HG03139 (cell line): ENCODE measurements around the gene MYL7.

Source experiments
- ATAC-seq: cut with Tn5 transposase; IDR thresholded peaks from one replicate; pipeline ENCODE4 v1.9.1; 2021; ENCODE audit not compliant: unreplicated experiment

MYL7 gene

DNA sequence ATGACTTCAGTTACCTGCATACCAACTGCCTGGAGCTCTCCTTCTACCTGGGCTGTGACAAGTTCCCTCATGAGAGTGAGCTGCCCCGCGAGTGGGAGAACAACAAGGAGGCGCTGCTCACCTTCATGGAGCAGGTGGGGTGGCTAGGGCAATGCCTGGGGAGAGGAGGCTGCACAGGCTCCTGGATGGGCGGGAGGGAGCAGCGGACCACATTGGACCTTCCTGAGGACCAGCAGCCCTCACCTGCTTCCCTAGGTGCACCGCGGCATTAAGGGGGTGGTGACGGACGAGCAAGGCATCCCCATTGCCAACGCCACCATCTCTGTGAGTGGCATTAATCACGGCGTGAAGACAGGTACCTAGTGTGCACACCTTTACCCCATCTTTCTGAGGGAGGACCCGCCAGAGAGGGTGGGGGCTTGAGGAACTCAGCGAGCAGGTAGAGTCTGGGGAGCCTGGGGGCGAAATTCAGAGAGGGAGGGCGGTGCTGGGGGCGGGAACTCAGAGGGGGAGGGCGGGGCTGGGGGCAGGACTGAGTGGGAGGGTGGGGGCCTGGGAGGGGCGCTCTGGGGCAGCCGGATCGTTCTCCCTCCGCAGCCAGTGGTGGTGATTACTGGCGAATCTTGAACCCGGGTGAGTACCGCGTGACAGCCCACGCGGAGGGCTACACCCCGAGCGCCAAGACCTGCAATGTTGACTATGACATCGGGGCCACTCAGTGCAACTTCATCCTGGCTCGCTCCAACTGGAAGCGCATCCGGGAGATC, 28.0 kb downstream of the MYL7 start:
- ATAC-seq = no peak

DNA sequence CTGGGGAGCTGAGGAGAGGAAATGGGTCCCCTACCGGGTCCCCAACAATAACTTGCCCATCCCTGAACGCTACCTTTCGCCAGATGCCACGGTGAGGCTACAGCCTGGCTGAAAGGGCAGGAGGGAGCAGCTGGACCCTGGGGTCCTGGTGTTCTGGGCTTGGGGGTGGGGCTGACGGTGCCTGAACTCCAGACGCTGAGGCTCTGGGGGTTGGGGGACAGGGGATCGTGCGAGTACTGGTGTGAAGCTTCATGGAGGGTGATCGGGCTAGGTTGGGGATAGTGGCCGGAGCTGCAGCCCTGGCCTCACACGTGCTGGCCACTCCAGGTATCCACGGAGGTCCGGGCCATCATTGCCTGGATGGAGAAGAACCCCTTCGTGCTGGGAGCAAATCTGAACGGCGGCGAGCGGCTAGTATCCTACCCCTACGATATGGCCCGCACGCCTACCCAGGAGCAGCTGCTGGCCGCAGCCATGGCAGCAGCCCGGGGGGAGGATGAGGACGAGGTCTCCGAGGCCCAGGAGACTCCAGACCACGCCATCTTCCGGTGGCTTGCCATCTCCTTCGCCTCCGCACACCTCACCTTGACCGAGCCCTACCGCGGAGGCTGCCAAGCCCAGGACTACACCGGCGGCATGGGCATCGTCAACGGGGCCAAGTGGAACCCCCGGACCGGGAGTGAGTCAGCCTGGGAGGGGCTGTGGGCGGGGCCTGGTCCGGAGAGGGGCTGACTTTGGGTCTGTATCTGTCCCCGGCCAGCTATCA, 28.7 kb downstream of the MYL7 start:
- ATAC-seq = no peak

DNA sequence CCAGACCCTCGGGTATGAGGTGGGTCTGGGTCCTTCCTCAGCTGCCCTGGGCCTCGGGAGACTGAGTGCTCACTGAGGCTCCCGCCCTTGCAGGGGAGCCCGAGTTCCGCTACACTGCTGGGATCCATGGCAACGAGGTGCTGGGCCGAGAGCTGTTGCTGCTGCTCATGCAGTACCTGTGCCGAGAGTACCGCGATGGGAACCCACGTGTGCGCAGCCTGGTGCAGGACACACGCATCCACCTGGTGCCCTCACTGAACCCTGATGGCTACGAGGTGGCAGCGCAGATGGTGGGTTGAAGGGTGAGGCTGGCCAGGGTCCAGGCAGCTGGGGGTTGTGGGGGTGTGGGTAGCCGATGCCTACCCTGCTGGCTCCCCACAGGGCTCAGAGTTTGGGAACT, 29.4 kb downstream of the MYL7 start:
- no peak for ATAC-seq

DNA sequence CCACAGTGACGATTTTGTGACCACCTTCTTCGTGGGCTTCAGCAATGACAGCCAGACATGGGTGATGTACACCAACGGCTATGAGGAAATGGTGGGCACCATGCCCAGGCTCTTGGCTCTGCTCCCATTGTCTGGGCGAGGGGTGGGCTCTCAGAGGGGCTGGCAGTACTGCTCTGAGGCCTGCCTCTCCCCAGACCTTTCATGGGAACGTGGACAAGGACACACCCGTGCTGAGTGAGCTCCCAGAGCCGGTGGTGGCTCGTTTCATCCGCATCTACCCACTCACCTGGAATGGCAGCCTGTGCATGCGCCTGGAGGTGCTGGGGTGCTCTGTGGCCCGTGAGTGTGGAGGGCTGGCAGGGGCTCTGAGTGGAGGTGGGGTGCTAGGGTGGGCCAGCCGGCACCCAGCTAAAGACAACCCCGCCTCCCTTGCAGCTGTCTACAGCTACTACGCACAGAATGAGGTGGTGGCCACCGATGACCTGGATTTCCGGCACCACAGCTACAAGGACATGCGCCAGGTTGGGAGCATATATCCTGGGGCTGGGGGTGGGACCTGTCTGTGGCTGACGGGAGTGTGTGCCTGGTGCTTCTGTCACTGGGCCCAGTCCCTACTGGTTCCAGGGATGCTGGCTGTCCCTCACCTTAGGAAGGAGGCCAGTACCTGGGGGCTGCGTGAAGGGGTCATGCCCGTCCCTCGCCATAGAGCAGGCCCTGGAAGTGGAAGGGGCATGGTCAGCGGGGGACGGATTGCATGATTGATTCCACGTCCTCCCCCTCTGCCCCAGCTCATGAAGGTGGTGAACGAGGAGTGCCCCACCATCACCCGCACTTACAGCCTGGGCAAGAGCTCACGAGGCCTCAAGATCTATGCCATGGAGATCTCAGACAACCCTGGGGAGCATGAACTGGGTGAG, 30.2 kb downstream of the MYL7 start:
- no peak for ATAC-seq

DNA sequence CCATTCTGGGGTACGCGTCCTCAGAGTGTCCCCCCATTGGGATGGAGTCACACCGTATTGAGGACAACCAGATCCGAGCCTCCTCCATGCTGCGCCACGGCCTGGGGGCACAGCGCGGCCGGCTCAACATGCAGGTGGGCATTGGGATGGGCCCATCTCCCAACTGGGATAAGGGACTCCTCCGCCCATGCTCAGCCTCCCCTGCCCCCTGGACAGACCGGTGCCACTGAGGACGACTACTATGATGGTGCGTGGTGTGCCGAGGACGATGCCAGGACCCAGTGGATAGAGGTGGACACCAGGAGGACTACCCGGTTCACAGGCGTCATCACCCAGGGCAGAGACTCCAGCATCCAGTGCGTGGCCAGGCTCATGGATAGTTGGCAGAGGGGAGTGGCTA, 31.1 kb downstream of the MYL7 start:
- ATAC-seq = no peak

DNA sequence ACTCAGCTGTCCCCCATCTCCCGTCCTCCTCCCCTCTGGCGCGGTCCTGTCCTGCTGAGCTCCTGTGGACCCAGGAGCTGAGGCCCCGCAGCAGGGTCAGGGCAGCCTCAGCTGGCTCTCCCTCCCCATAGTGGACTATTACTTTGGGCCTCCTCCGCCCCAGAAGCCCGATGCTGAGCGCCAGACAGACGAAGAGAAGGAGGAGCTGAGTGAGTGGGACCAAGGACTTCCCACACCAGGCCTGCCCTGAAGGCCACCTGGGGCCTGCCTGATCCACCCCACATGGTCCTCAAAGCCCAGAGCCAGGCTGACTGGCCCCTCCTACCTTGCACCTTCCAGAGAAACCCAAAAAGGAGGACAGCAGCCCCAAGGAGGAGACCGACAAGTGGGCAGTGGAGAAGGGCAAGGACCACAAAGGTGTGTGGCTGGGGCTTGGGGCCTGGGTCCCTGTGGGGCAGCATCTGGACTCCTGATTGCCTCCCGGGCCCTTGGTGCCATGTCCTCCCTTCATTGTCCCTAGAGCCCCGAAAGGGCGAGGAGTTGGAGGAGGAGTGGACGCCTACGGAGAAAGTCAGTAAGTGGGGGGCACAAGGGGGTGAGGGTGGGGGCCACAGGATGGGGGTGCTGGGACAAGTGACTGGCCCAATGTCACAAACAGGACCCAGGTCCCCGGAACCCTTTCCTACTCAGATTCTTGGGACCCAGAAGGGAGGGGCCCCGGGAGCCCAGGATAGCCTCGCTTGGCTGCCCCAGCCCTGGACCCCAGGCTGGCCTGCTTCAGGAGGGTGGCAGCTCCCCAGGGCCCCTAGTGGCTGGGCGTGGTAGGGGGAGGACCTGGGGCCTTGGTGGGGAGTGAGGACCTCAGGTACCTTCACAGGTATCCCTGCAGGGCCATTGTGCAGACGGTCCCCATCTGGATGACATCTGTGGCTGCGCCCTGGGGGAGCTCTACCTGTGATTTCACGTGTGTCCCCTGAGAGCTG, 32.1 kb downstream of the MYL7 start:
- ATAC-seq = no peak

DNA sequence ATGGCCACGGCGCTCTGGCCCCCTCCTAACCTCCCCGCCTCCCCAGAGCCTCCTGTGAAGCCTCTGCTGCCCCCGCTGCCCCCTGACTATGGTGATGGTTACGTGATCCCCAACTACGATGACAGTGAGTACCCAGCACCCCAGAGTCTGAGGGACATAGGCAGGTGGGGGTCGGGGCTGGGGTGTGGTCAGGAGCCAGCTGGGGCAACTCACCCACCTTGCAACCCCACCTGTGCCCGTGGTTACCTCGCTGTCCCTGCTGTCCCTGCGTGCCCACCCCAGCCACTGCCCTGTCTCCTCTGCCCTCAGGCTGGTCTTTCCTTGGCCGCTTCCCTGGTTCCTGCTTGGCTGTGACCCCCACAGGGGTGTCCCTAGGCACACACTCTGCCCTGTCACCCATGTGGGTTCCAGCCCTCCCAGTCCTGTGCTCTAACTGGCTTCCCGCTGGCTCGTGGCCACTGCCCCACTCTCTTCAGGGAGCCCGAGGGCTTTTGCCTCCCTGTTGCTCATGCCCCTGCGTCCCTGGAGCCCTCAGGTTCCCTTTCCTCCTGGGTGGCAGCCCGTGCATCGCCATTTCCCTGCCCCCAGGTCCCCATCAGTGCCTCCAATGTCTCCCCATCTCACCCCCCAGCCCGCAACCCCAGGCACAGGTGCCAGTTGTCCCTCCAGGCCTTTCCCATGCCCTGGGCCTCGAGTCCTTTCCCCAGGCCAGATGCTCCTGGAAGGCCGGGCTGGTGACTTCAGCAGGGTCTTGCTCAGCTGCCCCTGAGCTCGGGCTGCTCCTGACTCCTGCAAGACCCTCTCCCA, 33.0 kb downstream of the MYL7 start:
- ATAC-seq = no peak

DNA sequence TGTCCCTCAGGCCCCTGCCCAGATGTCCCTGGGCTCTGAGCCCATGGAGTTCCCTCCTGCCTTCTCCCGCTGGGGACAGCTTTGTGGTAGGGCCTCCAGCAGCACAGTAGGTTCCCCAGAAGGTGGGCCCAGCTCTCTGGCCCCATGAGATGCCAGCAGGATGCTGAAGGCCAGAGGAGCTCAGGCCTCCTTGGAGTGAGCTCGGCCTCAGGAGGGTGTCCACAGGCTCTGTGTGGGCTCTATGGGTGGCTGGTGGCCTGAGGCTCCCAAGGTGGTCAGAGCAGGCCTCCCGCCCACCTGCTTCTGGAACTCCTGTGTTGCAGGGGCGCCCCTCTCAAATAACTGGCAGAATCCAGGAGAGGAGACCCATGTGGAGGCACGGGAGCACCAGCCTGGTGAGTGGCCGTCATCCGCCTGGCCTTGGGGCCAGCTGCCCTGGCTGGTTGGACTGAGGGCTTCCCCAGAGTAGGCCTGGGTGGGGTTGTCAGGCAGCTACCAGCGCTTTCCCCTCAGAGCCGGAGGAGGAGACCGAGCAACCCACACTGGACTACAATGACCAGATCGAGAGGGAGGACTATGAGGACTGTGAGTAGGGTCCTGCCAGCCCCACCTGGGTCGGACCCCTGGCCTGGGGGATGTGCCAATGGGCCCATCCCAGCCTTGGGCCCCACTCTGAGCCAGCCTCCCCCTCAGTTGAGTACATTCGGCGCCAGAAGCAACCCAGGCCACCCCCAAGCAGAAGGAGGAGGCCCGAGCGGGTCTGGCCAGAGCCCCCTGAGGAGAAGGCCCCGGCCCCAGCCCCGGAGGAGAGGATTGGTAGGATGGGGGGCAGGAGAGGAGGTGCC, 33.8 kb downstream of the MYL7 start:
- no peak for ATAC-seq

DNA sequence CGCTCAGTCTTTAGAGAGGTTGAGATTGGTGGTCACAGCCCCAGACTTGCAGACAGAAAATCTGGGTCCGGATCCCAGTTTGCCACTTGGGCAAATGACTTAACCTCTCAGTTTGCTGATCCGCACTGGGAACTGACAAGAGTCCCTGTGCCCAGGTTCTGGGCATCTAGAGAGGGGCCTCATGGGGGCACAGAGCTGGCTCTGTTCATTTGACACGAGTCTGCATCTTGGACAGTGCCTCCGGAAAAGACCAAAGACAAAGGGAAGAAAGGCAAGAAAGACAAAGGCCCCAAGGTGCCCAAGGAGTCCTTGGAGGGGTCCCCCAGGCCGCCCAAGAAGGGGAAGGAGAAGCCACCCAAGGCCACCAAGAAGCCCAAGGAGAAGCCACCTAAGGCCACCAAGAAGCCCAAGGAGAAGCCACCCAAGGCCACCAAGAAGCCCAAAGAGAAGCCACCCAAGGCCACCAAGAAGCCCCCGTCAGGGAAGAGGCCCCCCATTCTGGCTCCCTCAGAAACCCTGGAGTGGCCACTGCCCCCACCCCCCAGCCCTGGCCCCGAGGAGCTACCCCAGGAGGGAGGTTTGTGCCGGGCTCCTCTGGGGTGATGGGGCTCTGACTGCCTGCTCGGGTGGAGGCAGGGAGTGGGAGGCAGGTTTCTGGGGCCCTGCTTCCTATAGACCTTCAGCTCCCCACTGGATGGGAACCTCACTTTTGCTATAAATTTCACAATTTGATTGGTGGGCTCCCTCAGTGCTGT, 34.6 kb downstream of the MYL7 start:
- ATAC-seq = no peak

DNA sequence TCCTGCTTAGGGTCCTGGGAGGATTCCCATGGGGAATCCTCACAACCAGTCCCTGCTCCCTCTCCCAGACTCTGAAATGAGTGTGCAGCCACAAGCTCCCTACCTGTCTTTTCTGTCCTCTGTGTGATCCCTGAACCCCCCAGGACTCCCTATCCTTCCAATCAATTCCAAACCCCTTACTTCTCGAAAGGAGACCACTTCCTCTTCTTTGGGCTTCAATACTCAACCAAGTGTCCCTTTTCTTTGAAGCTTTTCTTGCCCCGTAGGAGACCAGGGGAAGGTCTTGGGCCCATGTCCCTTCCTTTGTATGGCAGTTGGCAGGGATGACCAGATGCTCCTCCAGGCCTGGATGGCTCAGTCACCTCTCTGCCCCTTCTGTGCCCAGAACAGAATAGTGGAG, 35.3 kb downstream of the MYL7 start:
- ATAC-seq = no peak

DNA sequence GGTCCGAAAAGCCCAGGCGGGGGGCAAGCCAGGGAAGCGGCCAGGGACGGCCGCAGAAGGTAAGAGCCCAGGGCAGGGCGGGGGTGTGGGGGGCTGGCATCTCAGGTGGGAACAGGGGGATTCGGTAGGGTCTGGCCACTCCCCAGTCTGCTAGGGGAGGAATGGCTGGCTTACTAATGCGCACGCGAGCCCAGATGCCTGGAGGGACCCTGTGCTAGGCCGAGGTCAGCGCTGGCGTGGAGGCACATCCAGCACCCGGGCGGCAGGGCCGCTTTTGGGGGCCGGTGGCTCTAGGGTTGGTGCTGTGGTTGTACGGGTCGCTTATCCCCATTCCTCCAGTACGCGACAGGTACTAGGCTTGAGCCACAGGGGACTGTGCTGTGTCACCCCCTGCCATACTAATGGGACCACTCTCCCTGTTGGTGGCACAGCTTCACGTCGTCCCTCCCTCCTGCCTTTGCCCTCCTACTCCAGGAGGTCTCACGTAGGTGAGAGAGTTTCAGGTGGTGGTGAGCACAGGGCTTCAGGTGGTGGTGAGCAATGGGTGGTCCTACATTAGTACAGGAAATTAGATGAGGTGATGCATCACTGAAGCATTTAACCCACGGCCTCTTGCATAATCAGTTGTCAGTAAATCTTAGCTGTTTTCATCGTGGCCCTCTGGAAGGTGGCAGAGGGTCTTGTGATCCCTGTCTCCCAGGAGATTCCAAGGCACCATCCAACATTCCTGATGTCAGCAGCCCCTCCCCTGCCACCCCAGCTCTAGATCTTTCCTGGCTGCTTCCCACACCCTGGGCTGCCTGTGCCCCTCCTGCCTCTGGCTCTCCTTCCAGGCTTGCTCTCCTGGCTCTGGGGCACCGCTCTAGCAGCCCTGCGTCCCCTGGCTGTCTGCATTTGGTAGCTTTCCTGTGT, 36.0 kb downstream of the MYL7 start:
- no peak for ATAC-seq

DNA sequence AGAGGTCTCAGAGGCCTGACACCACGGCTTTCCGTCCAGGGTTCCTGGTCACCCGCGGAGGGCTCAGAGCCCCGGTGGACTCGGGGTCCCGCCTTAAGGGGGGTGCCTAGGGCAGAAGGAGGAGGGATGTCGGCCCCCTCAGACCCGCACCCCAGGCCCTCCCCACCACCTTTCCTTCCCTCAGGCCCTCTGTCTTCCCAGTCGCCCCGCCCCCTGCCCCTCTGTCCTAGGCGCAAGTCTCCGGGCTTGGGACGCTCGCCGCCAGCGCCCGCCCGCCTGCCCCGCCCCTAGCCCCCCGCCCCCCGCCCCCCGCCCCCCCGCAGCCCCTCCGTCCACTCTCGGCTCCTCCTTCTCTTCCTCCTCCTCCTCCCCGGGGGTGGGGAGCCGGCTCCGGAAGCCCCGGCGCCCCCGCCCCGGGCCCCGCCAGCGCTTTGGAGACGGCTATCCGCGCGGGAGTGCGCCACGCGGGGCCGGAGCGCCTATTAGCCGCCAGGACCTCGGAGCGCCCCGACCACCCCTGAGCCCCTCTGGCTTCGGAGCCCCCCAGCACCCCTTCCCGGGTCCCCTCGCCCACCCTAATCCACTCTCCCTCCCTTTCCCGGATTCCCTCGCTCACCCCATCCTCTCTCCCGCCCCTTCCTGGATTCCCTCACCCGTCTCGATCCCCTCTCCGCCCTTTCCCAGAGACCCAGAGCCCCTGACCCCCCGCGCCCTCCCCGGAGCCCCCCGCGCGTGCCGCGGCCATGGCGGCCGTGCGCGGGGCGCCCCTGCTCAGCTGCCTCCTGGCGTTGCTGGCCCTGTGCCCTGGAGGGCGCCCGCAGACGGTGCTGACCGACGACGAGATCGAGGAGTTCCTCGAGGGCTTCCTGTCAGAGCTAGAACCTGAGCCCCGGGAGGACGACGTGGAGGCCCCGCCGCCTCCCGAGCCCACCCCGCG, 36.9 kb downstream of the MYL7 start, which contains the start of gene AEBP1:
Gene AEBP1, plus strand, starts transcription at position 423 of the 937 bp plus-strand sequence. Its CDS starts 321 bp downstream, at position 744.
- no peak for ATAC-seq

DNA sequence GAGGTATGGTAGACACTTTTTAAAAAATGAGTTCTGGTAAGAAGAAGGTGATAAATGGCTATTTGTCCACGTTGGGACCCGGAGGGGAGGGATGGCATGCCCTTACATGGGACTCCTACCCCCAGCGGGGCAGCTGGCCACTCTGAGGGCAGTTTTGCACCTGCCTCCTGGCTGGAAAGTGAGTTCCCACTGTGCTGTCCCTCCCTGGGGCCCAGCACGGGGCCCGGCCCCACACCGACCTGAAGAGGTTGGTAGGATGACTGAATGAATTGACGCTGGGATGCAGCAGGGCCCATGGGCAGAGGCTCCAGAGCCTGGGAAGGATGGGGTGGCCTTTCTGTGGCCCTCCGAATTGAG, 37.6 kb downstream of the MYL7 start:
- no peak for ATAC-seq

DNA sequence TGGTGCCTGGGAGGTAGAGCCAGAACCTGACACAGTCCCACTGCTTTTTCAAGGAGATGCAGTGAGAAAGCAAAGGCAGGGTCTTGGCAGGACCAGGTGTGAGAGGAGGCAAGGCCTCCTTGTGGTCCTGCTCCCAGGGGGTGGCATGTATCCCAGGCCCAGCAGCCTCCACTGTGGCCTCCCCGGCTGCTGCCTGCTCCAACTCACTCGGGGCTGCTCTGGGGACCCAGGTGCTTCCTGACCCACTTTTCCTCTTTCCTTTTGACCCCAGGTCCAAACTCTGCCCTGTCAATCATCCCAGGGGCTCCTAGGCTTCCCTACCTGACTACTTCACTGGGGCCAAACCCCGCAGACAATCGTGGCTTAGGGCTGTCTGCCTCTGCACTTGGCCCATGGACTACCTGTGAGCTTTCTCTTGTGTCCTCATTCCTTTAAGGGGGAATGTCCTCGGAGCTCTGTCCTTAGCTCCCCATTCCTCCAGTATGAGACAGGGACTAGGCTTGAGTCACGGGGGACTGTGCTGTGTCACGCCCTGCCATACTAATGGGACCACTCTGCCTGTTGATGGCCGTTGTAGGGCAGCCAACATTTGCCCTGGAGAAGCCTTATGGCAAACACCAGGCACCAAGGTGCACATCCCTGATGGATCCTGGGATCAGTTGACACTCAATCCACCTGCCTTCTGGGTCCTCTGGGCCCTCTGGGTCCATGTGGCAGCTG, 38.1 kb downstream of the MYL7 start:
- no peak for ATAC-seq
